ENCODE results near the gene IER5. TPM values are rescaled to one million over a fixed set of nuclear protein-coding genes. Genes with fewer than 3 reads are reported as not detected.

IER5 gene
- total and polyA plus RNA-seq, 9 of the 15 experiments (the other 6 are each of a cell fraction or from before 2014, with no cell fraction given), result 2.4 to 32.1 (median 12.0) TPM

- TF ChIP-seq CEBPB (tag; IDR thresholded peaks at IDR 0.05) (no peak), ZFP30 (CRISPR knock-in tag; IDR thresholded peaks at IDR 0.05; ENCODE audit: borderline replicate concordance) (no peak), PRDM10 (IDR thresholded peaks at IDR 0.05; ENCODE audit: partially characterized antibody) (no peak), FOXP1 (CRISPR knock-in tag; IDR thresholded peaks at IDR 0.05) (no peak), ARHGAP35 (IDR thresholded peaks at IDR 0.05; ENCODE audit: partially characterized antibody) (no peak), EGR1 (conservative IDR thresholded peaks at IDR 0.05) (peak; percentile 69), MTA3 (IDR thresholded peaks at IDR 0.05; ENCODE audit: borderline replicate concordance) (peak; percentile 73; the same call in 1 of the 2 replicates), CTCF (IDR thresholded peaks at IDR 0.05 in 2 of 3, conservative IDR thresholded peaks at IDR 0.05 in 1 of 3; ENCODE audit: insufficient read depth in 2 of 3, low read depth in 1 of 3, low read length in 3 of 3) (peak in 2 of 3 experiments; percentile 36 to 49; a peak in 3 of 6 replicates), HBP1 (CRISPR knock-in tag; IDR thresholded peaks at IDR 0.05) (no peak; the same call in 1 of the 2 replicates), LCOR (CRISPR knock-in tag; IDR thresholded peaks at IDR 0.05) (no peak), KLF13 (tag; IDR thresholded peaks at IDR 0.05; ENCODE audit: borderline replicate concordance, low read depth) (peak; percentile 68; the same call in 1 of the 2 replicates), MYNN (IDR thresholded peaks at IDR 0.05) (no peak), MYNN (CRISPR knock-in tag; IDR thresholded peaks at IDR 0.05) (no peak), ZNF143 (CRISPR knock-in tag; IDR thresholded peaks at IDR 0.05) (no peak), RFX5 (IDR thresholded peaks at IDR 0.05; ENCODE audit: low read depth, low read length) (no peak), ATF4 (CRISPR knock-in tag; IDR thresholded peaks at IDR 0.05) (no peak), CREB3L1 (IDR thresholded peaks at IDR 0.05; ENCODE audit: borderline replicate concordance, low read depth) (no peak)
Observed at GRCh38 chr1:181104790-181105133, 16.3 kb downstream of the IER5 start (continued).
